Activated CD4-positive, alpha-beta T cell treated with anti-CD3 and anti-CD28 coated beads, Interleukin-2, amount 50 U/mL, for 16 hours (primary cell): ENCODE data around the gene PRKAR2A.

ENCODE experiments used
- DNase-seq: peaks from one replicate; pipeline ENCODE4 v3.0.0-alpha.2; 2020

Gene PRKAR2A

GRCh38 chr3:48847504-48848423 is at the start of gene PRKAR2A:
PRKAR2A (minus strand) TSS chr3:48847874; CDS start chr3:48847596, 278 bp downstream.
- peak; percentile 87 for DNase-seq

DNA sequence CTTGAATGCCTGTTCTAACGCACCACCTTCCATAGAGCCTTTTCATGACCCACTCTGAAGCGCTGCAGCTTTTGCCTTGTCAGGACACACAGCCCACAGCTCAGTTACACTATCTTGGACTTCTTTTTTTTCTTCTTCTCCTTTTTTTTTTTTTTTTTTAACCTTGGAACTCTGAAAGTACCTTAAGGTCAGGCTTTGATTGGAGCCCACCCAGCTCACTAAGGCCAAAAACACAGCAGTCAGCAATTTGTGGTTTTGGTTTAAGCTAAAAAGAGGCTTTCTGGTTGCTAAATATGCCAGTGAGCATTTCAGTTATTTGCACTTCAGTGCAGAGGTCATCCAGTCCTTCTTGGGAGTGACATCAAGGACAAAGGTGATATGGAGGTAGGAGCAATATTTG is 49.3 kb upstream of the PRKAR2A start:
- DNase-seq, result no peak

DNA sequence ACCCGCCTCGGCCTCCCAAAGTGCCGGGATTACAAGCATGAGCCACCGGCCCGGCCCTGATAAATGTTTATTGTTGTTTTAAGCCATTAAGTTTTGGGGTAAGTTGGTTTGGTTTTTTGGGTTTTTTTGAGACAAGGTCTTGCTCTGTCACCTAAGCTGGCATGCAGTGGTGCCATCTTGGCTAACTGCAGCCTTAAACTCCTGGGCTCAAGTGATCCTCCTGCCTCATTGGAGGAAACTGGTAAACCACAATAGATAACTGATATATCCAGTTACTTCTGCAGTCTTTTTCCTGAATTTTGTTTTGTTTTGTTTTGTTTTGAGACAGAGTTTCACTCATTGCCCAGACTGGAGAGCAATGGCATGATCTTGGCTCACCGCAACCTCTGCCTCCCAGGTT is 46.8 kb upstream of the PRKAR2A start:
- DNase-seq, result no peak

- DNase-seq, result no peak
Measured at GRCh38 chr3:48891606-48892005, 43.9 kb upstream of the PRKAR2A start.

- no peak for DNase-seq
Measured at GRCh38 chr3:48885753-48886152, 38.1 kb upstream of the PRKAR2A start.

GRCh38 chr3:48881652-48882114 is 34.0 kb upstream of the PRKAR2A start:
- no peak for DNase-seq

DNA sequence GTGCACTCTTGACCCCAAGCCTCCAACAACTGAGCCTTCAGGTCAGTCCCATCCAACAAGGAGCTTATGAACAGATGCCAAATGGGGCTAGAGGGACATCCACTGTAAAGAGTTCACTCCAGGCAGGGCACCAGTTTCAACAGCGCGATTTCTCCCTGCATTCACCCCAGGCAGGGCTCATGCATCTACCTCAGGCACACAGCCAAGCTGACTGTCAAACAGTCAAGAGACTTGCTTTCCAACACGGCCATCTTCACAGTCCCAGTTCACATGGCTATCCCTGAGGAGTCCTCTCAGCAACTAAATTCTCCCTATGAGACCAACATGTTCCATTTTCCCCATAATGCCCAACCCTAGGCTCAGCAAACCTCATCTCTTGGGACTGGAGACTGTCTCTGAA is 33.3 kb upstream of the PRKAR2A start:
- no peak for DNase-seq

- no peak for DNase-seq
Measured at GRCh38 chr3:48879994-48880377, 32.3 kb upstream of the PRKAR2A start.

DNA sequence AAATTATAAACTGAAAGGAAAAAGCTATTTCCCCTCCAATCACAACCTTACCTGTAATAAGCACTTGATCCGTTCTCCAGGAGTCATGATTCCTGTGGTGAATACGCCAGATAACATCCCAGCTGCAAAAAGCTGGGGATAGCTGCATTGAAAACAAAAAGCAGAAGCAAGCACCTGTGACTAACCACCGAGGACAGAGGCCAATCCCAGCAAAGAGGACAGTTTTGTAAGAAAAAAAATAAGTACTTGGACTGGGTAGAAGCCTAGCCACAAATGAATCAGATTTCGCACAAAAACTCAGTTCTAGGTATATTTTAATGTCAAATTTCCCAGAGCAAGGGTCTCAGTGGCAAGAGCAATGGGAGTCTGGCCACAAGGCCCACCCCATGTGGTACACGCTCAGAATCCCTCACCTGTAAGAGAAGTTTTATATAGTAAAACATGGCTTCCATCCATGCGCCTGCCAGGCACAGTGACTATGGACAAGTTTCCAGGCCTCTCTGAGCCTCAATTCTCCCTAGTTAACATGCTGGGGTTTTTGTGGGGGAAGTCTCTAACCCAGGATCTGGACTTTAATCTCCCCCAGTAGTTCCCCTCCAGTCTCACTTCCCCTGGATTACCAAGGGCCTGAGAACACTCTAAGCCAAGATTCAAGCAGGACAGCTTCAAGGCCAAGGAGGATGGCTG is 31.8 kb upstream of the PRKAR2A start:
- no peak for DNase-seq

DNA sequence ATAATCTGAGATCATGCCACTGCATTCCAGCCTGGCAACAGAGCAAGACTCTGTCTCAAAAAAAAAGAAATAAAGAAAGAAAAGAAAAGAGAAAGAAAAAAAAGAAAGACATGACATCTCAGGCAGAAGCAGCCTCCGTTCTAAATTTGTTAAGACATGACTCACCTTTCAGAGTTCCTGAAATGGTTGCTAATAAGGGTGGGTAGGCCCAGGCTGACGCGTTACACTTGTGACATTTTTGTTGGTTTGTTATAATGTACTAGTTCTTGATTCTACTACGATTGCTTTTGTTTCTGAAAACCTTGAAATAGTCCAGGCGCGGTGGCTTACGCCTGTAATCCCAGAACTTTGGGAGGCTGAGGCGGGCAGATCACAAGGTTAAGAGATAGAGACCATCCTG is 30.0 kb upstream of the PRKAR2A start:
- no peak for DNase-seq

DNA sequence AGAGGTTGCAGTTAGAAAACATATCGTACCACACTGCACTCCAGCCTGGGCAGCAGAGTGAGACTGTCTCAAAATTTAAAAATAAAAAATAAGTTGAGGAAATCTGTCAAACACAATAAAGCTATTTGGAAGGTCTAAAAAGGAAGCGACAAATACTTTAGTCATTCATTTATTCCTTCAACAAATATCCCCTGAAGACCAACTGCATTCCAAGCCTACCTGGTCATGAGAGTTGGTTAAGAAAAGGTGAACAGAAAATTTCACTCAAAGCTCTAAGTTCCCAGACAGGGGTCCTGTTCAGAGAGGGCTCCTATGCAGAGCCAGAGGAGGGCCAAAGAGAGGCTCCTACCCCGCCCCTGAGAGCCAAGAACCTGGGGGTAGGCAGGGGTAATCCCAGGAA is 15.4 kb upstream of the PRKAR2A start:
- no peak for DNase-seq

GRCh38 chr3:48859206-48859605 is 11.5 kb upstream of the PRKAR2A start:
- no peak for DNase-seq

- no peak for DNase-seq
Measured at GRCh38 chr3:48858709-48859108, 11.0 kb upstream of the PRKAR2A start.

DNA sequence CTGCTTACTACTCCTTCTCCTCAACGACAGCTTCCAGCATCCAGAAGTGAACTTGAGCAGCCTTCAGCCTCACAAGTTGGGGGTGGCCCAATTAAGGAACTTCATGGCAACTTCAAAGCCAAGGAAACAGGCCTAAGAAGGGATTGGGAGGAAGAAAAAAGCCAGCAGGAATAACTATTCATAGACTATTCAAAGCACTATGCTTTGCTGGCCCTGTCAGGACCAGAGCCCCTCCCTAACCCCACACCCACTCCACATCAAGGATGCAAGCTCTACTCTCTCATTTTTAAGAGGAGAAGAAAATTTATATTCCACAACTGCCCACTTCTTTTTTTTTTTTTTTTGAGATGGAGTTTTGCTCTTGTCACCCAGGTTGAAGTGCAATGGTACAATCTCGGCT is 10.0 kb upstream of the PRKAR2A start:
- no peak for DNase-seq

DNA sequence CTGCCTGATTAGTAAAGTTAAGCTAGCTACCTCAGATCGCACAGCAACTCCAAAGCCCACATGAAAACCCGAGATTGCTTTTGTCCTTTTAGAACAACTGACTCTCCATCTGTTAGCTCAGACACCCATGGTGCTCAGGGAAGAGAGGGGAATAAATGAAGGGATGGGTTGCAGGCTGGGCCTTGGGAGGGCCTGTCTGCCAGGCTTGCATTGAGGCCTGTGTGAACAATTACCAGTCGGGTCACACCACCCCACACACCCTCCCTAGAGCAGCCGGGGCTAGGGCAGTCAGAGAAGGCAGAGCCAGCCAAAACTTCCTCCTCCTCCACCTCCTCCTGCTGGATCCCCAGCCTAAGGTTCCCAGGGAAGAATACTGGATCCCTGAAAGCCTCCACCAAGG is 8.8 kb upstream of the PRKAR2A start:
- DNase-seq, result no peak

DNA sequence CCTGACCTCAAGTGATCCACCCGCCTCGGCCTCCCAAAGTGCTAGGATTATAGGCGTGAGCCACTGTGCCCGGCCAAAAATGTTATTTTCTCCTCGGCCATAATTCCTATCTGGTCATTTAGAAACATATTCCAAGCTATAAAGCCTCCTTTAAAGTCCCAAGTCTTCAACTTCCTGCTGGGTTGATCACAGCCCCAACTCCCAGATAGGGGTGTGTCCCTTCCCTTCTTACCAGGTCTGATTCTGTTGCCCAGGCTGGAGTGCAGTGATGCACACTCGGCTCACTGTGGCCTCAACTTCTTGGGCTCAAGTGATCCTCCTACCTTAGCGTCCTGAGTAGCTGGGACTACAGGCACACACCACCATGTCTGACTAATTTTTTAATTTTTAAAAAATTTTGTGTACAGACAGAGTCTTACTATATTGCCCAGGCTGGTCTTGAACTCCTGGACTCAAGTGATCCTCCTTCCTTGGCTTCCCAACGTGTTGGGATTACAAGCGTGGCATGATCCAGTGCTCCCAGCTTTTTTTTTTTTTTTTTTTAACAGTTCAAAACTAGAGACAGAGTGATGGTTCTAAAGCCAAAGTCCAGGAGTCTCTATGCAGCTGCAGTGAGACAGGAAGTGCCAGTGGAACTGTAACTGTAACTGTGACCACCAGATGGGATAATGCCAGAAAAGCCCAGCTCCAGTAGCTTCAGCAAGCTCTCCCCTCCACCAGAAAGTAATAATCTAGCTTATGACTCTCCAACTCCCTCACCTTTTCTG is 8.2 kb upstream of the PRKAR2A start:
- no peak for DNase-seq

DNA sequence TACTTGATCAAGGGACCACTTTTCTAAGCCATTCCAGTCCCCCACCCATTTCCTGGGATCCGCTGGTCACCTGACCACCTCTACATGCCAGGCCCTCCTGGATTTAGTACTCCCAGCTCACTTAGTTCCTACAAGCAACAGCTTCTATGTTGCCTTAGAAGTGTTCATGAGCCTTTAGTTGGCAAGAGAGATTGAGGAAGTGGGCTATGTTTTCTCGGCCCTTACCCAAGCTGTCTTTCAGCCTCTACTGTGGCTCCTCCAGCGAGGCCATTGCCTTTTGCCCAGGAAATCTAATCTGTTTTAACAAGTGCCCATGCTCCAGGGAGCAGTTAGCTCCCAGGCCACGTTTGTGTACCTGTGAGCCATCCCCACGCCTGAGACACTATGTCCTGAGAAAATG is 4.5 kb upstream of the PRKAR2A start:
- DNase-seq, result no peak

DNA sequence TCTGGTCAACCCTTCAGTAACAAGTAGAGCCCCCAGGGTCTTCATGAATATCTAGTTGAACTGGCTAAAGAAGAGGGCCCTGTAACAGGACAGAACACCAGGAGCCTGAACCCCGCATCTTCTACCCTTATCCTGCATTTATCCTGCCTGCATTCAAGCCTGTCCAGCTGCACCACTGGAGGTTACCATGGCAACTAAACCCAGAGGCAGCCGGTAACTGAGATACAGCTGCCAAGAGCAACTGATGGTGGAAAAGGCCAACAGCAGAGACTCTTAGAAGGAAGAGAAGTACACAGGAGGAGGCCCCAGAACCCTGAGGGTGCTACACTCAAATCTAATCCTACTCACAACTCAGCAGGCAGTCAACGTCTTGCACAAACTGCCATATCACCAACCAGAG is 3.7 kb upstream of the PRKAR2A start:
- DNase-seq, result no peak

- DNase-seq, result no peak
Measured at GRCh38 chr3:48848816-48849515, 1.3 kb upstream of the PRKAR2A start.

DNA sequence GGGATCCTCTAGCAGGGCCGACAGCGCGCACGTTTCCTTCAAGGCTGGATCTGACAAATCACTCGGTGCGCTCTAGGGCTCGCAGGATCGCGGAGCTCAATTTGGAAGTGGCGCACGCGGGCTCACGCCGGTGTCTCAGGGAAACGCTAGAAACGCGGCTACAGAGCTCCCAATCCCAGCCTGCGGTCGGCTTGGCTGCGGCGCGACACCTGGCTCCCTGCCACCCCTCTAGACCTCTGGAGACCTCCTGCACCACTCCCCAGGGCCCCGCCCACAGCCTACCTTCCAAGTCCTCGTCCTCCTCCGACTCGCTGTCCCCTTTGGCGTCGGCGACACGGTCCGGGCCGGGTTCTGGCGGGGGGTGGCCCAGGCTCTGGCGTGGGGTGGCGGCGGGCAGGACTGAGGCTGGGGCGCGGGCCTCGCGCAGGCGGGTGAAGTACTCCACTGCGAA is 596 bp downstream of the PRKAR2A start:
- DNase-seq, result peak; percentile 46

DNA sequence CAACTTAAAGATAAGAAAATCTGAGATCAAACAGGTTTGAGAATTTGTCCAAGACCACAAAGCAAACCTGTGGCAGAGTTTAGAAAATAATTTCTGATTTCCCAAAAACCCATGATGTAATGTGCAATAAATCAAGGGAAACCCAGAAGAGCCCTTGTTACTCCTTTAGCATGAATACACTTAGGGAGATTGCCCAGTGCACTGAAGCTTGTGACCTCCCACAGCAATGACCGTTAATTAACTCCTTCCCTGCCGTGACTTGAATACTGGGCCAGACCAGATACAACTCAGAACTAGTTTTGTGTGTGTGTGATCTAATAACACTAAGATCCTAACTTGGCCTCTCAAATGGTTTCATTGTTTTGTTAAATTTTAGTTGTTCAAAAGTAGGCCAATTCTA is 2.5 kb downstream of the PRKAR2A start:
- DNase-seq, result no peak

DNA sequence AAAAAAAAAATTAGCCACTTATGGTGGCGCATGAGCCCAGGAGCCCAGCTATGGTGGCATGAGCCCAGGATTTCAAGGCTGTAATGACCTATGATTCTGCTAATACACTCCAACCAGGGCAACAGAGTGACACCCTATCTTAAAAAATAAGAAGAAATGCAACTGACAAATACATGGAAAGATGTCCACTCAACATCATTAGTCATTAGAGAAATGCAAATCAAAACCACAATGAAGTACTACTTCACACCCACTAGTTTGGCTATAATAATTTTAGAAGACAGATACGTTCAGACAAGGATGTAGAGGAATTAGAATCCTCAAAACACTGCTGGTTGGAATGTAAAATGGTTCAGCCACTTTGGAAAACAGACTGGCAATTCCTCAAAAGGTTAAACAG is 10.5 kb downstream of the PRKAR2A start:
- DNase-seq, result no peak
